HEK293T (cell line): Measurements from ENCODE around the gene PIEZO1.

ENCODE experiments used
- ARNT ChIP-seq: fragments of 450-650 bp; IDR thresholded peaks from 2 replicates; pipeline ENCODE4 v1.6.1; 2017; ENCODE audit warnings: mild to moderate bottlenecking
- BHLHE40 ChIP-seq: fragments of 450-650 bp; IDR thresholded peaks from 2 replicates; pipeline ENCODE4 v1.6.1; 2016; ENCODE audit warnings: mild to moderate bottlenecking, moderate library complexity, borderline replicate concordance
- FOXK2 ChIP-seq: fragments of 450-650 bp; IDR thresholded peaks from 2 replicates; pipeline ENCODE4 v1.6.1; 2016; ENCODE audit warnings: mild to moderate bottlenecking
- FOXM1 ChIP-seq: fragments of 450-650 bp; IDR thresholded peaks from 2 replicates; pipeline ENCODE4 v1.6.1; 2017; ENCODE audit warnings: mild to moderate bottlenecking, borderline replicate concordance
- HDGF ChIP-seq: fragments of 450-650 bp; IDR thresholded peaks from 2 replicates; pipeline ENCODE4 v1.6.1; 2017; ENCODE audit warnings: antibody characterized with exemption, borderline replicate concordance
- L3MBTL2 ChIP-seq: fragments of 450-650 bp; conservative IDR thresholded peaks from 2 replicates; pipeline ENCODE4 v1.6.1; 2016; ENCODE audit warnings: mild to moderate bottlenecking
- SUZ12 ChIP-seq: fragments of 450-650 bp; IDR thresholded peaks from 2 replicates; pipeline ENCODE4 v1.6.1; 2016; ENCODE audit warnings: mild to moderate bottlenecking
- TF ChIP-seq, protein P1 (sequence below): fragments of 450-650 bp; IDR thresholded peaks from 2 replicates; pipeline ENCODE4 v1.6.1; 2016

DNA sequence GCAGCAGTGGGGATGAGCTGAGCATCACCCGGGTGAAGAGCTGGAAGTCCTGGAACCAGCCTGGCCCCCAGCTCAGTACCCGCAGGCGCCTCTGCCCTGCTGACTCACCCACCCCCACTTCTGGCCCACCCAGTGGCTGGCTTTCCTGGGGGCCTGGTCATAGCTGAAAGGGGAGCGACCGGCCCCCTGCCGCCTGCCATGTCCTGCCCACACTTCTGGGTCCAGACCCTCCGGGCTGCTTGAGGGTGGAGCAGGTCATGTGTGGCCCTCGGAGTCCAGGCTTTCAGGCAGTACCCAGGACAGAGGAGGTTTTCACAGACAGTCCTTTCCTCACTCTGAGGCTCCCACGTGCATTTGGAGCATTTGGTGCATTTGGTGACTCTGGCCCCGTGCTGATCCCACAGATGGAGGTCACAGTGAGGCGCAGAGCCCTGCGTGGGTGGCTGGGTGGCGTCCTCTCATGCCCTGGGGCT, 7.1 kb upstream of the PIEZO1 start:
- TF ChIP-seq L3MBTL2 (no peak), FOXM1 (no peak), FOXK2 (no peak), ARNT (no peak), BHLHE40 (no peak), HDGF (no peak), SUZ12 (no peak)
- TF ChIP-seq, protein P1, sequence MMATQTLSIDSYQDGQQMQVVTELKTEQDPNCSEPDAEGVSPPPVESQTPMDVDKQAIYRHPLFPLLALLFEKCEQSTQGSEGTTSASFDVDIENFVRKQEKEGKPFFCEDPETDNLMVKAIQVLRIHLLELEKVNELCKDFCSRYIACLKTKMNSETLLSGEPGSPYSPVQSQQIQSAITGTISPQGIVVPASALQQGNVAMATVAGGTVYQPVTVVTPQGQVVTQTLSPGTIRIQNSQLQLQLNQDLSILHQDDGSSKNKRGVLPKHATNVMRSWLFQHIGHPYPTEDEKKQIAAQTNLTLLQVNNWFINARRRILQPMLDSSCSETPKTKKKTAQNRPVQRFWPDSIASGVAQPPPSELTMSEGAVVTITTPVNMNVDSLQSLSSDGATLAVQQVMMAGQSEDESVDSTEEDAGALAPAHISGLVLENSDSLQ: no peak
